GM12878 (cell line): Measurements from ENCODE around the gene GJA1. TPM values are rescaled to one million over a fixed set of nuclear protein-coding genes. Genes with fewer than 3 reads are reported as not detected.
"Not testable (repeated sequence)": the region's sequence is repeated elsewhere in the genome, so short reads cannot be mapped to it uniquely, and the experiment has no call there.

Source experiments
- ATAC-seq: fragments of 200-7000 bp; cut with Tn5 transposase; 3 replicates; pipeline ENCODE4 v1.9.1; 2020; ENCODE audit warnings: mild to moderate bottlenecking, moderate library complexity
- BruUV-seq: library from RNA; stranded (reverse); fragments of 400-500 nt; replicated peaks from 2 replicates; lab custom pipeline; 2021; lab: Mats Ljungman, UMichigan
- CTCF ChIA-PET: fragments of 300-600 bp; sonication (Branson Sonifier 250); formaldehyde crosslinking; extraction: SDS; loops from one replicate; lab custom pipeline; 2021; ENCODE audit warnings: inconsistent platforms; lab: Yijun Ruan, JAX
- POLR2A ChIA-PET: fragments of 350-600 bp; formaldehyde crosslinking; extraction: SDS; loops from one replicate; lab custom pipeline; 2021; ENCODE audit warnings: inconsistent platforms; lab: Charles Lee
- RAD21 ChIA-PET: fragments of 300-600 bp; sonication (Branson Sonifier 250); formaldehyde crosslinking; loops from one replicate; lab custom pipeline; 2023; ENCODE audit warnings: antibody characterized with exemption; ENCODE audit not compliant: unreplicated experiment; lab: Charles Lee
- SMC1A ChIA-PET: fragments of 300-600 bp; sonication (Branson Sonifier 250); formaldehyde crosslinking; loops from one replicate; lab custom pipeline; 2023; ENCODE audit not compliant: unreplicated experiment, uncharacterized antibody; lab: Charles Lee
- DNase-seq: peaks from one replicate; pipeline ENCODE4 v3.0.0-alpha.2; 2011; ENCODE audit warnings: low read depth, low spot score
- FAIRE-seq: peaks from 3 replicates; lab custom pipeline; 2011; peaks lifted over from hg19 to GRCh38; lab: Jason Lieb, UNC
- H2AFZ ChIP-seq: 2 replicates; pipeline ENCODE4 v1.6.0; 2011; ENCODE audit warnings: low read depth, low read length, control low read depth; ENCODE audit not compliant: control insufficient read depth
- H3K27ac ChIP-seq: 2 replicates; pipeline ENCODE4 v1.5.1; 2011; ENCODE audit warnings: control low read depth; ENCODE audit not compliant: control insufficient read depth, insufficient read depth
- H3K27me3 ChIP-seq, 2 experiments: replicated peaks in 1 of 2; 2 replicates each; pipeline versions ENCODE4 v1.6.0 to v1.6.1; 2011; ENCODE audit warnings: low read length in 1 of 2; ENCODE audit not compliant: control insufficient read depth in 2 of 2, insufficient read depth in 2 of 2
- H3K36me3 ChIP-seq, 2 experiments: 2 replicates each; pipeline ENCODE4 v1.5.1; 2011; ENCODE audit warnings: low read length in 1 of 2; ENCODE audit not compliant: control insufficient read depth in 2 of 2, insufficient read depth in 2 of 2
- H3K4me1 ChIP-seq: 2 replicates; pipeline ENCODE4 v1.6.1; 2011; ENCODE audit warnings: mild to moderate bottlenecking, low read length, moderate library complexity, mixed read lengths; ENCODE audit not compliant: control insufficient read depth, insufficient read depth
- H3K4me2 ChIP-seq: 2 replicates; pipeline ENCODE4 v1.6.0; 2011; ENCODE audit warnings: control low read depth; ENCODE audit not compliant: control insufficient read depth, insufficient read depth
- H3K4me3 ChIP-seq: fragments of 200-600 bp; sonication (generic); 2 replicates; pipeline ENCODE4 v1.5.1; 2016
- H3K79me2 ChIP-seq: 2 replicates; pipeline ENCODE4 v1.6.0; 2011; ENCODE audit warnings: low read length; ENCODE audit not compliant: control insufficient read depth, insufficient read depth
- H3K9ac ChIP-seq: 2 replicates; pipeline ENCODE4 v1.8.0; 2011; ENCODE audit warnings: low read length, control low read depth, mixed read lengths; ENCODE audit not compliant: control insufficient read depth, insufficient read depth
- H3K9me3 ChIP-seq: replicated peaks from 3 replicates; pipeline ENCODE4 v1.5.1; 2011; ENCODE audit warnings: mild to moderate bottlenecking, low read length; ENCODE audit not compliant: control insufficient read depth, insufficient read depth
- H4K20me1 ChIP-seq: 2 replicates; pipeline ENCODE4 v1.6.0; 2011; ENCODE audit not compliant: control insufficient read depth, insufficient read depth
- ATF3 ChIP-seq: IDR thresholded peaks from 2 replicates; pipeline ENCODE4 v1.6.1; 2011; ENCODE audit warnings: low read depth, mild to moderate bottlenecking, low read length, moderate library complexity, borderline replicate concordance; ENCODE audit errors: extremely low read depth
- BCL3 ChIP-seq: IDR thresholded peaks from 2 replicates; pipeline ENCODE4 v1.6.1; 2011; ENCODE audit warnings: borderline replicate concordance, low read depth, mild to moderate bottlenecking, moderate library complexity, low read length; ENCODE audit not compliant: insufficient read depth, poor library complexity, severe bottlenecking
- BMI1 ChIP-seq: fragments of 450-650 bp; IDR thresholded peaks from 2 replicates; pipeline ENCODE4 v1.6.1; 2016; ENCODE audit warnings: mild to moderate bottlenecking, moderate library complexity, borderline replicate concordance
- BRCA1 ChIP-seq: IDR thresholded peaks from 2 replicates; pipeline ENCODE4 v1.6.1; 2011; ENCODE audit warnings: low read depth, low read length, improper control_type of control experiment
- E2F8 ChIP-seq: fragments of 450-650 bp; IDR thresholded peaks from 2 replicates; pipeline ENCODE4 v1.6.1; 2018; ENCODE audit warnings: mild to moderate bottlenecking, low read depth, moderate library complexity; ENCODE audit not compliant: partially characterized antibody
- MTA2 ChIP-seq: fragments of 450-650 bp; IDR thresholded peaks from 2 replicates; pipeline ENCODE4 v1.6.1; 2016; ENCODE audit warnings: low read depth, mild to moderate bottlenecking, moderate library complexity
- MTA3 ChIP-seq: IDR thresholded peaks from 2 replicates; pipeline ENCODE4 v1.6.1; 2012; ENCODE audit warnings: low read length, inconsistent platforms, borderline replicate concordance
- MYC ChIP-seq: IDR thresholded peaks from 2 replicates; pipeline ENCODE4 v1.6.1; 2011; ENCODE audit warnings: mild to moderate bottlenecking, low read length, moderate library complexity, inconsistent platforms; ENCODE audit not compliant: insufficient read depth, insufficient replicate concordance, insufficient read length, severe bottlenecking
- NR2F1 ChIP-seq: fragments of 450-650 bp; conservative IDR thresholded peaks from 2 replicates; pipeline ENCODE4 v1.6.1; 2017; ENCODE audit warnings: mild to moderate bottlenecking
- RUNX3 ChIP-seq: IDR thresholded peaks from 2 replicates; pipeline ENCODE4 v1.6.1; 2012; ENCODE audit warnings: low read length, inconsistent platforms
- TCF3 ChIP-seq: IDR thresholded peaks from 2 replicates; pipeline ENCODE4 v1.6.1; 2012; ENCODE audit warnings: low read depth, mild to moderate bottlenecking, low read length, borderline replicate concordance; ENCODE audit not compliant: insufficient read depth
- ZBED1 ChIP-seq: IDR thresholded peaks from 2 replicates; pipeline ENCODE4 v1.6.1; 2016; ENCODE audit warnings: borderline replicate concordance
- ZNF217 ChIP-seq: fragments of 450-650 bp; IDR thresholded peaks from 2 replicates; pipeline ENCODE4 v1.6.1; 2017; ENCODE audit warnings: antibody characterized with exemption, mild to moderate bottlenecking
- WGBS: methylation state at CpG from one replicate; pipeline ENCODE4 v1.1.6; 2016; ENCODE audit warnings: low lambda C conversion rate; ENCODE audit not compliant: insufficient replicate concordance, insufficient coverage; ENCODE audit errors: missing lambda C conversion rate; 5-methylcytosine and 5-hydroxymethylcytosine counted together
- in situ Hi-C: fragments of 300-500 bp; cut with MboI; formaldehyde crosslinking; loops from 9 replicates; pipeline ENCODE4 v1.14.3; 2018; ENCODE audit warnings: mixed read lengths
- intact Hi-C: fragments of 100-400 bp; cut with micrococcal nuclease; formaldehyde crosslinking; loops from one replicate; pipeline ENCODE4 v1.14.2; 2022; ENCODE audit not compliant: unreplicated experiment
- polyA plus RNA-seq, 11 experiments: library from polyadenylated mRNA; depleted of rRNA in 4 of 11; unstranded in 6 of 11; stranded (reverse) in 5 of 11; fragments of >200 nt; fragmentation: Nextera tagmentation in 4 of 11; fragmentation: Illumina TruSeq in 1 of 11; extraction: Ambion mirVana in 4 of 11; extraction: Trizol in 1 of 11; gene quantifications; 1 replicate in 1 of 11; 2 replicates in 10 of 11; pipeline versions ENCODE4 v1.2.1 to v1.2.3, GENCODE V29; 2011 to 2016; ENCODE audit warnings: inconsistent platforms in 2 of 11, missing spikeins in 2 of 11, low read depth in 1 of 11
- total RNA-seq, 4 experiments: library from RNA; depleted of rRNA in 3 of 4; stranded (reverse); fragments of >200 nt in 3 of 4; fragmentation: Illumina TruSeq in 1 of 4; extraction: Trizol in 1 of 4; gene quantifications; 2 replicates each; pipeline versions ENCODE4 v1.2.1 to v1.2.3, GENCODE V29; 2013 to 2021

GJA1 gene
- total and polyA plus RNA-seq, 10 of the 15 experiments (the other 5 are each of a cell fraction or from before 2014, with no cell fraction given): 0.11 to 0.69 (median 0.11) TPM; not detected in 7

GRCh38 chr6:121386551-121386950 is 48.9 kb upstream of the GJA1 start:
- SMC1A ChIA-PET, FAIRE-seq, RAD21 ChIA-PET: not testable (repeated sequence)

GRCh38 chr6:121389419-121389818 is 46.0 kb upstream of the GJA1 start:
- no peak overlapping the region for H3K4me3 ChIP-seq
- H3K4me1 ChIP-seq: no peaks in the 10 kb centered on the region
- SMC1A ChIA-PET: no interaction called here
- intact Hi-C loops (no loop called here), in situ Hi-C loops (no loop called here)
- H3K79me2 ChIP-seq: no peaks in the 10 kb centered on the region
- BruUV-seq: no TSS peak
- H3K9ac ChIP-seq: no peak overlapping the region
- 36% methylated on average over 3 of the region's 3 CpGs for WGBS
- no peak for DNase-seq
- H2AFZ ChIP-seq: no peak overlapping the region
- no peaks in the 10 kb centered on the region for H3K9me3 ChIP-seq
- no peak overlapping the region for H3K4me2 ChIP-seq
- H4K20me1 ChIP-seq: no peaks in the 10 kb centered on the region
- ATAC-seq: no peak
- H3K27me3 ChIP-seq: no peaks in the 10 kb centered on the region
- RAD21 ChIA-PET: no interaction called here
- POLR2A ChIA-PET: no interaction called here
- CTCF ChIA-PET: no interaction called here
- no peak for FAIRE-seq
- no peaks in the 10 kb centered on the region for H3K36me3 ChIP-seq
- H3K27ac ChIP-seq: no peak overlapping the region
- no peak for TF ChIP-seq BMI1
- no peak for TF ChIP-seq MYC
- TF ChIP-seq ZBED1: no peak
- TF ChIP-seq BRCA1: no peak
- no peak for TF ChIP-seq RUNX3
- no peak for TF ChIP-seq NR2F1
- no peak for TF ChIP-seq BCL3
- TF ChIP-seq MTA3: no peak
- TF ChIP-seq ZNF217: no peak
- TF ChIP-seq E2F8: no peak
- TF ChIP-seq ATF3: no peak
- TF ChIP-seq MTA2: no peak
- no peak for TF ChIP-seq TCF3

More at GRCh38 chr6:121386551-121386950, 48.9 kb upstream of the GJA1 start:
- H3K27ac ChIP-seq, H3K36me3 ChIP-seq, H3K4me2 ChIP-seq, H3K9ac ChIP-seq, H3K79me2 ChIP-seq, BruUV-seq, H3K4me3 ChIP-seq, DNase-seq, H2AFZ ChIP-seq, H4K20me1 ChIP-seq, ATAC-seq, in situ Hi-C loops, intact Hi-C loops, H3K9me3 ChIP-seq, H3K4me1 ChIP-seq, H3K27me3 ChIP-seq, POLR2A ChIA-PET: not testable (repeated sequence)
- CTCF ChIA-PET: interaction anchor here (0.8 kb wide), 1 partner anchor 15 kb away, joined by 3 read pairs; no protein-coding TSS in a partner anchor
- 17% methylated on average over 3 of the region's 3 CpGs for WGBS
